SK-N-SH treated with all-trans-retinoic acid at 6 μM for 48 hours (cell line): ENCODE data around the gene TBC1D9B.

Experiments used
- ATAC-seq: fragments of 200-7000 bp; cut with Tn5 transposase; 3 replicates; pipeline ENCODE4 v1.9.1; 2020; ENCODE audit warnings: mild to moderate bottlenecking, moderate library complexity
- ARNTL ChIP-seq: fragments of 450-650 bp; formaldehyde crosslinking; IDR thresholded peaks from 2 replicates; pipeline ENCODE4 v1.5.0; 2020; ENCODE audit warnings: low read depth, mild to moderate bottlenecking, moderate library complexity, borderline replicate concordance
- BACH2 ChIP-seq: fragments of 250-450 bp; sonication (Bioruptor Pico); IDR thresholded peaks from 2 replicates; pipeline ENCODE4 v1.9.0; 2021; ENCODE audit warnings: mild to moderate bottlenecking, borderline replicate concordance
- CSDC2 ChIP-seq: fragments of 250-450 bp; sonication (Bioruptor Pico); IDR thresholded peaks from 2 replicates; pipeline ENCODE4 v1.5.0; 2020; ENCODE audit warnings: mild to moderate bottlenecking, moderate library complexity
- ESRRG ChIP-seq: fragments of 250-450 bp; sonication (Bioruptor Pico); IDR thresholded peaks from 2 replicates; pipeline ENCODE4 v1.6.1; 2021; ENCODE audit warnings: mild to moderate bottlenecking
- GLIS3 ChIP-seq: fragments of 250-450 bp; sonication (Bioruptor Pico); IDR thresholded peaks from 2 replicates; pipeline ENCODE4 v1.5.0; 2020; ENCODE audit warnings: mild to moderate bottlenecking, moderate library complexity
- OSR1 ChIP-seq: fragments of 250-450 bp; sonication (Bioruptor Pico); IDR thresholded peaks from 2 replicates; pipeline ENCODE4 v1.8.0; 2022; ENCODE audit warnings: moderate library complexity, mild to moderate bottlenecking, inconsistent platforms
- RARB ChIP-seq: fragments of 250-450 bp; sonication (Bioruptor Pico); IDR thresholded peaks from 2 replicates; pipeline ENCODE4 v1.8.0; 2021; ENCODE audit warnings: mild to moderate bottlenecking, moderate library complexity
- SNAI2 ChIP-seq: fragments of 250-450 bp; sonication (Bioruptor Pico); IDR thresholded peaks from 2 replicates; pipeline ENCODE4 v1.5.0; 2020; ENCODE audit warnings: mild to moderate bottlenecking, moderate library complexity
- TCF4 ChIP-seq: fragments of 250-450 bp; sonication (Bioruptor Pico); IDR thresholded peaks from 2 replicates; pipeline ENCODE4 v1.8.0; 2021; ENCODE audit warnings: mild to moderate bottlenecking, moderate library complexity, borderline replicate concordance
- TOX ChIP-seq: fragments of 250-450 bp; sonication (Bioruptor Pico); IDR thresholded peaks from 2 replicates; pipeline ENCODE4 v1.8.0; 2021; ENCODE audit warnings: mild to moderate bottlenecking, moderate library complexity, borderline replicate concordance
- ZC3H10 ChIP-seq: fragments of 250-450 bp; sonication (Bioruptor Pico); IDR thresholded peaks from 2 replicates; pipeline ENCODE4 v1.5.1; 2021; ENCODE audit warnings: mild to moderate bottlenecking, moderate library complexity
- ZFP3 ChIP-seq: fragments of 250-450 bp; sonication (Bioruptor Pico); IDR thresholded peaks from 2 replicates; pipeline ENCODE4 v1.5.0; 2020; ENCODE audit warnings: mild to moderate bottlenecking, moderate library complexity
- ZFP30 ChIP-seq: fragments of 450-650 bp; formaldehyde crosslinking; IDR thresholded peaks from 2 replicates; pipeline ENCODE4 v1.5.0; 2022; ENCODE audit warnings: mild to moderate bottlenecking, moderate library complexity
- ZNF565 ChIP-seq: fragments of 450-650 bp; formaldehyde crosslinking; conservative IDR thresholded peaks from 2 replicates; pipeline ENCODE4 v1.5.0; 2020; ENCODE audit warnings: low read depth, mild to moderate bottlenecking, moderate library complexity
- ZNF70 ChIP-seq: fragments of 450-650 bp; formaldehyde crosslinking; IDR thresholded peaks from 2 replicates; pipeline ENCODE4 v1.5.0; 2020; ENCODE audit warnings: mild to moderate bottlenecking, moderate library complexity
- ZNF8 ChIP-seq: fragments of 450-650 bp; formaldehyde crosslinking; IDR thresholded peaks from 2 replicates; pipeline ENCODE4 v1.5.0; 2020; ENCODE audit warnings: mild to moderate bottlenecking, moderate library complexity
- TF ChIP-seq, protein P1 (sequence below): fragments of 250-450 bp; sonication (Bioruptor Pico); IDR thresholded peaks from 2 replicates; pipeline ENCODE4 v1.8.0; 2020; ENCODE audit warnings: mild to moderate bottlenecking, moderate library complexity, borderline replicate concordance
- TF ChIP-seq, protein P2 (sequence below): fragments of 250-450 bp; sonication (Bioruptor Pico); IDR thresholded peaks from 2 replicates; pipeline ENCODE4 v1.5.1; 2020; ENCODE audit warnings: low read depth, mild to moderate bottlenecking, moderate library complexity
- TF ChIP-seq, protein P3 (sequence below): fragments of 250-450 bp; sonication (Bioruptor Pico); IDR thresholded peaks from 2 replicates; pipeline ENCODE4 v1.5.0; 2020; ENCODE audit warnings: mild to moderate bottlenecking, moderate library complexity
- TF ChIP-seq, protein P4 (sequence below): fragments of 250-450 bp; sonication (Bioruptor Pico); IDR thresholded peaks from 2 replicates; pipeline ENCODE4 v1.8.0; 2021; ENCODE audit warnings: low read depth, mild to moderate bottlenecking, moderate library complexity, borderline replicate concordance
- TF ChIP-seq, protein P5 (sequence below): fragments of 250-450 bp; sonication (Bioruptor Pico); IDR thresholded peaks from 2 replicates; pipeline ENCODE4 v1.5.1; 2021; ENCODE audit warnings: mild to moderate bottlenecking, moderate library complexity

TBC1D9B gene

DNA sequence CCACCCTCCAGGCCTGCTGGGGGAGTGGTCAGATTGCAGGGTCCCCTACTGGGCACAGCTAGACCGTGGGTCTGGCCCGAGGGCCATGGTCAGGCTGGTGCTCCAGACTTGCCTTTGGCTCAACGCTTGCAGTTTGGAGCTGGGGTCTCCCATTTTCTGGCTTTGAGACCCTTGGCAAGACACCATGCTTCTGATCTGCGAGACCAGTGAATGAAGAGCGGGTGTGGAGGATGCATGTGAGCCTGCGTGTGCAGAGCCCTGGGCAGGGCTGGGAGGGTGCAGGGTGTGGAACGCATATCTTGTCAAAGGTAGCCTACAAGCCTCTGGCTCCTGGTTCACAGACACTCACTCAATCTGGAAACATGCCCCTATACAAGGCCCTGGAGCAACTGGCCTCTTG is 43.0 kb downstream of the TBC1D9B start:
- ATAC-seq: no peak
- TF ChIP-seq, protein P1, sequence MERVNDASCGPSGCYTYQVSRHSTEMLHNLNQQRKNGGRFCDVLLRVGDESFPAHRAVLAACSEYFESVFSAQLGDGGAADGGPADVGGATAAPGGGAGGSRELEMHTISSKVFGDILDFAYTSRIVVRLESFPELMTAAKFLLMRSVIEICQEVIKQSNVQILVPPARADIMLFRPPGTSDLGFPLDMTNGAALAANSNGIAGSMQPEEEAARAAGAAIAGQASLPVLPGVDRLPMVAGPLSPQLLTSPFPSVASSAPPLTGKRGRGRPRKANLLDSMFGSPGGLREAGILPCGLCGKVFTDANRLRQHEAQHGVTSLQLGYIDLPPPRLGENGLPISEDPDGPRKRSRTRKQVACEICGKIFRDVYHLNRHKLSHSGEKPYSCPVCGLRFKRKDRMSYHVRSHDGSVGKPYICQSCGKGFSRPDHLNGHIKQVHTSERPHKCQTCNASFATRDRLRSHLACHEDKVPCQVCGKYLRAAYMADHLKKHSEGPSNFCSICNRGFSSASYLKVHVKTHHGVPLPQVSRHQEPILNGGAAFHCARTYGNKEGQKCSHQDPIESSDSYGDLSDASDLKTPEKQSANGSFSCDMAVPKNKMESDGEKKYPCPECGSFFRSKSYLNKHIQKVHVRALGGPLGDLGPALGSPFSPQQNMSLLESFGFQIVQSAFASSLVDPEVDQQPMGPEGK (CRISPR knock-in tag): no peak
- TF ChIP-seq CSDC2 (CRISPR knock-in tag) (no peak), ZNF565 (no peak), ZNF8 (no peak), GLIS3 (CRISPR knock-in tag) (no peak), ARNTL (CRISPR knock-in tag) (no peak), ZC3H10 (no peak), TCF4 (CRISPR knock-in tag) (no peak), OSR1 (CRISPR knock-in tag) (no peak), ESRRG (CRISPR knock-in tag) (no peak), SNAI2 (CRISPR knock-in tag) (no peak), RARB (CRISPR knock-in tag) (no peak), BACH2 (no peak), ZFP30 (CRISPR knock-in tag) (no peak), ZFP3 (CRISPR knock-in tag) (no peak), ZNF70 (no peak)
- TF ChIP-seq, protein P2, sequence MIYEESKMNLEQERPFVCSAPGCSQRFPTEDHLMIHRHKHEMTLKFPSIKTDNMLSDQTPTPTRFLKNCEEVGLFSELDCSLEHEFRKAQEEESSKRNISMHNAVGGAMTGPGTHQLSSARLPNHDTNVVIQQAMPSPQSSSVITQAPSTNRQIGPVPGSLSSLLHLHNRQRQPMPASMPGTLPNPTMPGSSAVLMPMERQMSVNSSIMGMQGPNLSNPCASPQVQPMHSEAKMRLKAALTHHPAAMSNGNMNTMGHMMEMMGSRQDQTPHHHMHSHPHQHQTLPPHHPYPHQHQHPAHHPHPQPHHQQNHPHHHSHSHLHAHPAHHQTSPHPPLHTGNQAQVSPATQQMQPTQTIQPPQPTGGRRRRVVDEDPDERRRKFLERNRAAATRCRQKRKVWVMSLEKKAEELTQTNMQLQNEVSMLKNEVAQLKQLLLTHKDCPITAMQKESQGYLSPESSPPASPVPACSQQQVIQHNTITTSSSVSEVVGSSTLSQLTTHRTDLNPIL (CRISPR knock-in tag): no peak
- TF ChIP-seq, protein P3, sequence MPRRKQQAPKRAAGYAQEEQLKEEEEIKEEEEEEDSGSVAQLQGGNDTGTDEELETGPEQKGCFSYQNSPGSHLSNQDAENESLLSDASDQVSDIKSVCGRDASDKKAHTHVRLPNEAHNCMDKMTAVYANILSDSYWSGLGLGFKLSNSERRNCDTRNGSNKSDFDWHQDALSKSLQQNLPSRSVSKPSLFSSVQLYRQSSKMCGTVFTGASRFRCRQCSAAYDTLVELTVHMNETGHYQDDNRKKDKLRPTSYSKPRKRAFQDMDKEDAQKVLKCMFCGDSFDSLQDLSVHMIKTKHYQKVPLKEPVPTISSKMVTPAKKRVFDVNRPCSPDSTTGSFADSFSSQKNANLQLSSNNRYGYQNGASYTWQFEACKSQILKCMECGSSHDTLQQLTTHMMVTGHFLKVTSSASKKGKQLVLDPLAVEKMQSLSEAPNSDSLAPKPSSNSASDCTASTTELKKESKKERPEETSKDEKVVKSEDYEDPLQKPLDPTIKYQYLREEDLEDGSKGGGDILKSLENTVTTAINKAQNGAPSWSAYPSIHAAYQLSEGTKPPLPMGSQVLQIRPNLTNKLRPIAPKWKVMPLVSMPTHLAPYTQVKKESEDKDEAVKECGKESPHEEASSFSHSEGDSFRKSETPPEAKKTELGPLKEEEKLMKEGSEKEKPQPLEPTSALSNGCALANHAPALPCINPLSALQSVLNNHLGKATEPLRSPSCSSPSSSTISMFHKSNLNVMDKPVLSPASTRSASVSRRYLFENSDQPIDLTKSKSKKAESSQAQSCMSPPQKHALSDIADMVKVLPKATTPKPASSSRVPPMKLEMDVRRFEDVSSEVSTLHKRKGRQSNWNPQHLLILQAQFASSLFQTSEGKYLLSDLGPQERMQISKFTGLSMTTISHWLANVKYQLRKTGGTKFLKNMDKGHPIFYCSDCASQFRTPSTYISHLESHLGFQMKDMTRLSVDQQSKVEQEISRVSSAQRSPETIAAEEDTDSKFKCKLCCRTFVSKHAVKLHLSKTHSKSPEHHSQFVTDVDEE (CRISPR knock-in tag): no peak
- TF ChIP-seq, protein P4, sequence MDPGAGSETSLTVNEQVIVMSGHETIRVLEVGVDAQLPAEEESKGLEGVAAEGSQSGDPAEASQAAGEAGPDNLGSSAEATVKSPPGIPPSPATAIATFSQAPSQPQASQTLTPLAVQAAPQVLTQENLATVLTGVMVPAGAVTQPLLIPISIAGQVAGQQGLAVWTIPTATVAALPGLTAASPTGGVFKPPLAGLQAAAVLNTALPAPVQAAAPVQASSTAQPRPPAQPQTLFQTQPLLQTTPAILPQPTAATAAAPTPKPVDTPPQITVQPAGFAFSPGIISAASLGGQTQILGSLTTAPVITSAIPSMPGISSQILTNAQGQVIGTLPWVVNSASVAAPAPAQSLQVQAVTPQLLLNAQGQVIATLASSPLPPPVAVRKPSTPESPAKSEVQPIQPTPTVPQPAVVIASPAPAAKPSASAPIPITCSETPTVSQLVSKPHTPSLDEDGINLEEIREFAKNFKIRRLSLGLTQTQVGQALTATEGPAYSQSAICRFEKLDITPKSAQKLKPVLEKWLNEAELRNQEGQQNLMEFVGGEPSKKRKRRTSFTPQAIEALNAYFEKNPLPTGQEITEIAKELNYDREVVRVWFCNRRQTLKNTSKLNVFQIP (CRISPR knock-in tag): no peak
- TF ChIP-seq, protein P5, sequence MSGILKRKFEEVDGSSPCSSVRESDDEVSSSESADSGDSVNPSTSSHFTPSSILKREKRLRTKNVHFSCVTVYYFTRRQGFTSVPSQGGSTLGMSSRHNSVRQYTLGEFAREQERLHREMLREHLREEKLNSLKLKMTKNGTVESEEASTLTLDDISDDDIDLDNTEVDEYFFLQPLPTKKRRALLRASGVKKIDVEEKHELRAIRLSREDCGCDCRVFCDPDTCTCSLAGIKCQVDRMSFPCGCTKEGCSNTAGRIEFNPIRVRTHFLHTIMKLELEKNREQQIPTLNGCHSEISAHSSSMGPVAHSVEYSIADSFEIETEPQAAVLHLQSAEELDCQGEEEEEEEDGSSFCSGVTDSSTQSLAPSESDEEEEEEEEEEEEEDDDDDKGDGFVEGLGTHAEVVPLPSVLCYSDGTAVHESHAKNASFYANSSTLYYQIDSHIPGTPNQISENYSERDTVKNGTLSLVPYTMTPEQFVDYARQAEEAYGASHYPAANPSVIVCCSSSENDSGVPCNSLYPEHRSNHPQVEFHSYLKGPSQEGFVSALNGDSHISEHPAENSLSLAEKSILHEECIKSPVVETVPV (CRISPR knock-in tag): no peak

DNA sequence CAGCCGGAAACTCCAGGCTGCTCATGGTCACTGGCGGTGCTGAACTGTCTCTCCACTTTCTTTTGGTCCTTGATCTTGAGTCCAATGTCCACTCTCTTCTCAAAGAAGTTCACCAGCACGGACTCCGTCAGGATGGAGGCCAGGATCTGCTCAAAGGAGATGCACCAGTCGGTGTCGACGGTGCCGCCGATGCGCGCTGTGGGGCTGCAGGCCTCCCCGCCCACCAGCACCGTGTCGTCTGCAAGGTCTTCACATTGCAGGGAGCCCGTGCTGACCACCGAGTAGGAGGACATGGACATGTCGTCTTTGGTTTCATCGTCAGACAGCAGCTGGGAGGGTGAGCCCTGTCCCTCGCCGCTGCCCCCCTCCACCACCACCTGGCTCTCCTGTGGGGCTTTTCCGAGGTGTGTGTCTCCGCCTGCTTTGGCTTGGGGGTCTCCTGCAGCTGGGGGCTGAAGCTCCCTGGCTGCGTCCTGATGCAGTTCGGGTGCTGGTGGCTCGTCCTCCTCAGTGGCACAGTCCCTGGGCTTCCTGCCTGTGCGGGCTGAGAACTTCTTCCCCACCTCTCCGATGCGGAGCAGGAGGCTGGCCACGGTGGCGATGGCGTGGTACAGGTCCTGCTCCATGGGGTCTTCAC is 44.1 kb downstream of the TBC1D9B start:
- TF ChIP-seq TOX (CRISPR knock-in tag): no peak
- no peak for TF ChIP-seq ZNF8
- TF ChIP-seq CSDC2 (CRISPR knock-in tag): no peak
- TF ChIP-seq ZC3H10: no peak
- TF ChIP-seq BACH2: no peak
- TF ChIP-seq, protein P4 (CRISPR knock-in tag): no peak
- no peak for TF ChIP-seq TCF4 (CRISPR knock-in tag)
- ATAC-seq: no peak
